GM12878 (cell line): ENCODE data around the gene CALR. TPM values are rescaled to one million over a fixed set of nuclear protein-coding genes. Genes with fewer than 3 reads are reported as not detected.

Experiments
- CBFB ChIP-seq: IDR thresholded peaks from 2 replicates; pipeline ENCODE4 v1.6.1; 2016; ENCODE audit warnings: antibody characterized with exemption, low read depth
- CHD4 ChIP-seq: fragments of 200-600 bp; sonication (generic); IDR thresholded peaks from 2 replicates; pipeline ENCODE4 v1.6.1; 2016; ENCODE audit warnings: mild to moderate bottlenecking
- JUNB ChIP-seq: IDR thresholded peaks from 2 replicates; pipeline ENCODE4 v1.6.1; 2016; ENCODE audit warnings: antibody characterized with exemption, mild to moderate bottlenecking
- MTA3 ChIP-seq: IDR thresholded peaks from 2 replicates; pipeline ENCODE4 v1.6.1; 2012; ENCODE audit warnings: low read length, inconsistent platforms, borderline replicate concordance
- PAX5 ChIP-seq: IDR thresholded peaks from 2 replicates; pipeline ENCODE4 v1.6.1; 2011; ENCODE audit warnings: low read depth, low read length, borderline replicate concordance
- RAD51 ChIP-seq: fragments of 450-650 bp; IDR thresholded peaks from 2 replicates; pipeline ENCODE4 v1.6.1; 2016; ENCODE audit warnings: moderate library complexity, mild to moderate bottlenecking, inconsistent platforms
- RCOR1 ChIP-seq: conservative IDR thresholded peaks from 2 replicates; pipeline ENCODE4 v1.6.1; 2012; ENCODE audit warnings: low read depth, low read length, improper control_type of control experiment
- SP1 ChIP-seq: IDR thresholded peaks from one replicate; pipeline ENCODE4 v1.6.1; 2011; ENCODE audit warnings: low read depth, low read length
- STAT1 ChIP-seq: fragments of 450-650 bp; conservative IDR thresholded peaks from 2 replicates; pipeline ENCODE4 v1.6.1; 2014; ENCODE audit warnings: antibody characterized with exemption, mild to moderate bottlenecking
- SUZ12 ChIP-seq: fragments of 200-600 bp; sonication (generic); IDR thresholded peaks from one replicate; pipeline ENCODE4 v1.6.1; 2018; ENCODE audit warnings: antibody characterized with exemption, mild to moderate bottlenecking; ENCODE audit not compliant: unreplicated experiment
- TCF3 ChIP-seq: IDR thresholded peaks from 2 replicates; pipeline ENCODE4 v1.6.1; 2012; ENCODE audit warnings: low read depth, mild to moderate bottlenecking, low read length, borderline replicate concordance; ENCODE audit not compliant: insufficient read depth
- polyA plus RNA-seq, 11 experiments: library from polyadenylated mRNA; depleted of rRNA in 4 of 11; unstranded in 6 of 11; stranded (reverse) in 5 of 11; fragments of >200 nt; fragmentation: Nextera tagmentation in 4 of 11; fragmentation: Illumina TruSeq in 1 of 11; extraction: Ambion mirVana in 4 of 11; extraction: Trizol in 1 of 11; gene quantifications; 1 replicate in 1 of 11; 2 replicates in 10 of 11; pipeline versions ENCODE4 v1.2.1 to v1.2.3, GENCODE V29; 2011 to 2016; ENCODE audit warnings: inconsistent platforms in 2 of 11, missing spikeins in 2 of 11, low read depth in 1 of 11
- total RNA-seq, 4 experiments: library from RNA; depleted of rRNA in 3 of 4; stranded (reverse); fragments of >200 nt in 3 of 4; fragmentation: Illumina TruSeq in 1 of 4; extraction: Trizol in 1 of 4; gene quantifications; 2 replicates each; pipeline versions ENCODE4 v1.2.1 to v1.2.3, GENCODE V29; 2013 to 2021
- TF ChIP-seq, protein P1 (sequence below): IDR thresholded peaks from 2 replicates; pipeline ENCODE4 v1.6.1; 2011; ENCODE audit warnings: mild to moderate bottlenecking, low read depth, low read length, moderate library complexity; ENCODE audit not compliant: insufficient replicate concordance
- TF ChIP-seq, protein P2 (sequence below): IDR thresholded peaks from 2 replicates; pipeline ENCODE4 v1.6.1; 2011; ENCODE audit warnings: borderline replicate concordance, low read depth, mild to moderate bottlenecking, moderate library complexity, low read length; ENCODE audit not compliant: insufficient read depth, poor library complexity, severe bottlenecking
- TF ChIP-seq, protein P3 (sequence below): fragments of 450-650 bp; IDR thresholded peaks from 2 replicates; pipeline ENCODE4 v1.6.1; 2017; ENCODE audit warnings: low read depth, mild to moderate bottlenecking, moderate library complexity
- TF ChIP-seq, protein P4 (sequence below): fragments of 450-650 bp; IDR thresholded peaks from 2 replicates; pipeline ENCODE4 v1.6.1; 2016; ENCODE audit warnings: mild to moderate bottlenecking
- TF ChIP-seq, protein P5 (sequence below): IDR thresholded peaks from 2 replicates; pipeline ENCODE4 v1.6.1; 2011; ENCODE audit warnings: borderline replicate concordance, low read depth, mild to moderate bottlenecking, moderate library complexity, mixed read lengths, low read length; ENCODE audit not compliant: insufficient read depth; ENCODE audit errors: extremely low read length
- TF ChIP-seq, protein P6 (sequence below): fragments of 450-650 bp; IDR thresholded peaks from 2 replicates; pipeline ENCODE4 v1.6.1; 2014; ENCODE audit warnings: mild to moderate bottlenecking
- TF ChIP-seq, protein P7 (sequence below): fragments of 450-650 bp; IDR thresholded peaks from 2 replicates; pipeline ENCODE4 v1.6.1; 2018; ENCODE audit warnings: mild to moderate bottlenecking, low read depth, moderate library complexity; ENCODE audit not compliant: partially characterized antibody

Gene CALR
- total and polyA plus RNA-seq, 10 of the 15 experiments (the other 5 are each of a cell fraction or from before 2014, with no cell fraction given) = 202 to 1,451 (median 749) TPM

DNA sequence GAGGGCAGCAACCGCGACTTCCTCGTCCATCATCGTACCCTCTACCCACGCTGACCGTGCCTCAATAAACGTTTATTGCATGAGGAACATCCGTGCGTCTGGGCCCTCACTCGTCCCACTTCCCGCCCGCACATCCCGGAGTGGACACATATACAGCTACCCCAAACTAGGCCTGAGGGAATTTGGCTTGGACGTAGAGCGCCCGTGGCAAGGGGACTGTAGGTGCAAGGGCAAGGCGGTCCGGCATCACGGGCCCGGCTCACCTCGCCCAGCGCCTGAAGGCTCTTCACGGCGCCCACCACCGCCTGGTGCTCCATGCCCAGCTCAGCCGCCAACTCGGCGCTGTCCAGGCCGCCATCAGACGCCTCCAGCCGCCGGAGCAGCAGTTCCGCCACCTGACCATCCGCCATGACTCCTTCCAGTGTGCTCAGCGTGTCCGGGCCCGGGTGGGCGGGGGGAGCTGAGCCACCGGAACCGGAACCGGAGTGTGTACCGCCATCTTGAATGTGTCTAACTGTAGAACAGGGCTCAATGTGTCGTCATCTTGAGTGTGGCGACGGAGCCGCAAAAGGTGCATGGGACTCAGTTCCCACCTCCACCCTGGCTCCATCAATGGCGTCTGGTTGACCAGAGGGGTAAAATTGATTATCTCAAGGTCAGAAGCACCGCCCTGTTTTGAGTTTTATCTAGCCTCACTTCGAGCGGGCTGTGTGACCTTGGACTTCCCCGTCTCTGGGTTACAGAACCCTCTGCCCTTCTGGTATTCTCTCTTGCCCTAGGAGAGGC lies 4.9 kb upstream of the CALR start, which contains the start of gene FARSA (continued):
- TF ChIP-seq, protein P1, sequence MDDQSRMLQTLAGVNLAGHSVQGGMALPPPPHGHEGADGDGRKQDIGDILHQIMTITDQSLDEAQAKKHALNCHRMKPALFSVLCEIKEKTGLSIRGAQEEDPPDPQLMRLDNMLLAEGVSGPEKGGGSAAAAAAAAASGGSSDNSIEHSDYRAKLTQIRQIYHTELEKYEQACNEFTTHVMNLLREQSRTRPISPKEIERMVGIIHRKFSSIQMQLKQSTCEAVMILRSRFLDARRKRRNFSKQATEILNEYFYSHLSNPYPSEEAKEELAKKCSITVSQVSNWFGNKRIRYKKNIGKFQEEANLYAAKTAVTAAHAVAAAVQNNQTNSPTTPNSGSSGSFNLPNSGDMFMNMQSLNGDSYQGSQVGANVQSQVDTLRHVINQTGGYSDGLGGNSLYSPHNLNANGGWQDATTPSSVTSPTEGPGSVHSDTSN = no peak
- TF ChIP-seq PAX5 (peak; percentile 55; the same call in 1 of the 2 replicates), MTA3 (no peak), TCF3 (0 out of 2 replicates have a peak, but pooled peaks have one; percentile 22), JUNB (no peak), RCOR1 (0 out of 2 replicates have a peak, but pooled peaks have one; percentile 78), STAT1 (no peak), RAD51 (0 out of 2 replicates have a peak, but pooled peaks have one; percentile 37), CHD4 (no peak), CBFB (peak; percentile 14; the same call in 1 of the 2 replicates), SUZ12 (no peak), SP1 (peak; percentile 45)
- TF ChIP-seq, protein P2, sequence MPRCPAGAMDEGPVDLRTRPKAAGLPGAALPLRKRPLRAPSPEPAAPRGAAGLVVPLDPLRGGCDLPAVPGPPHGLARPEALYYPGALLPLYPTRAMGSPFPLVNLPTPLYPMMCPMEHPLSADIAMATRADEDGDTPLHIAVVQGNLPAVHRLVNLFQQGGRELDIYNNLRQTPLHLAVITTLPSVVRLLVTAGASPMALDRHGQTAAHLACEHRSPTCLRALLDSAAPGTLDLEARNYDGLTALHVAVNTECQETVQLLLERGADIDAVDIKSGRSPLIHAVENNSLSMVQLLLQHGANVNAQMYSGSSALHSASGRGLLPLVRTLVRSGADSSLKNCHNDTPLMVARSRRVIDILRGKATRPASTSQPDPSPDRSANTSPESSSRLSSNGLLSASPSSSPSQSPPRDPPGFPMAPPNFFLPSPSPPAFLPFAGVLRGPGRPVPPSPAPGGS = no peak
- TF ChIP-seq, protein P3, sequence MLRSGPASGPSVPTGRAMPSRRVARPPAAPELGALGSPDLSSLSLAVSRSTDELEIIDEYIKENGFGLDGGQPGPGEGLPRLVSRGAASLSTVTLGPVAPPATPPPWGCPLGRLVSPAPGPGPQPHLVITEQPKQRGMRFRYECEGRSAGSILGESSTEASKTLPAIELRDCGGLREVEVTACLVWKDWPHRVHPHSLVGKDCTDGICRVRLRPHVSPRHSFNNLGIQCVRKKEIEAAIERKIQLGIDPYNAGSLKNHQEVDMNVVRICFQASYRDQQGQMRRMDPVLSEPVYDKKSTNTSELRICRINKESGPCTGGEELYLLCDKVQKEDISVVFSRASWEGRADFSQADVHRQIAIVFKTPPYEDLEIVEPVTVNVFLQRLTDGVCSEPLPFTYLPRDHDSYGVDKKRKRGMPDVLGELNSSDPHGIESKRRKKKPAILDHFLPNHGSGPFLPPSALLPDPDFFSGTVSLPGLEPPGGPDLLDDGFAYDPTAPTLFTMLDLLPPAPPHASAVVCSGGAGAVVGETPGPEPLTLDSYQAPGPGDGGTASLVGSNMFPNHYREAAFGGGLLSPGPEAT = peak; percentile 58; the same call in 1 of the 2 replicates
- TF ChIP-seq, protein P4, sequence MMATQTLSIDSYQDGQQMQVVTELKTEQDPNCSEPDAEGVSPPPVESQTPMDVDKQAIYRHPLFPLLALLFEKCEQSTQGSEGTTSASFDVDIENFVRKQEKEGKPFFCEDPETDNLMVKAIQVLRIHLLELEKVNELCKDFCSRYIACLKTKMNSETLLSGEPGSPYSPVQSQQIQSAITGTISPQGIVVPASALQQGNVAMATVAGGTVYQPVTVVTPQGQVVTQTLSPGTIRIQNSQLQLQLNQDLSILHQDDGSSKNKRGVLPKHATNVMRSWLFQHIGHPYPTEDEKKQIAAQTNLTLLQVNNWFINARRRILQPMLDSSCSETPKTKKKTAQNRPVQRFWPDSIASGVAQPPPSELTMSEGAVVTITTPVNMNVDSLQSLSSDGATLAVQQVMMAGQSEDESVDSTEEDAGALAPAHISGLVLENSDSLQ = peak; percentile 53
- TF ChIP-seq, protein P5, sequence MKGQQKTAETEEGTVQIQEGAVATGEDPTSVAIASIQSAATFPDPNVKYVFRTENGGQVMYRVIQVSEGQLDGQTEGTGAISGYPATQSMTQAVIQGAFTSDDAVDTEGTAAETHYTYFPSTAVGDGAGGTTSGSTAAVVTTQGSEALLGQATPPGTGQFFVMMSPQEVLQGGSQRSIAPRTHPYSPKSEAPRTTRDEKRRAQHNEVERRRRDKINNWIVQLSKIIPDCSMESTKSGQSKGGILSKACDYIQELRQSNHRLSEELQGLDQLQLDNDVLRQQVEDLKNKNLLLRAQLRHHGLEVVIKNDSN = peak; percentile 57
- TF ChIP-seq, protein P6, sequence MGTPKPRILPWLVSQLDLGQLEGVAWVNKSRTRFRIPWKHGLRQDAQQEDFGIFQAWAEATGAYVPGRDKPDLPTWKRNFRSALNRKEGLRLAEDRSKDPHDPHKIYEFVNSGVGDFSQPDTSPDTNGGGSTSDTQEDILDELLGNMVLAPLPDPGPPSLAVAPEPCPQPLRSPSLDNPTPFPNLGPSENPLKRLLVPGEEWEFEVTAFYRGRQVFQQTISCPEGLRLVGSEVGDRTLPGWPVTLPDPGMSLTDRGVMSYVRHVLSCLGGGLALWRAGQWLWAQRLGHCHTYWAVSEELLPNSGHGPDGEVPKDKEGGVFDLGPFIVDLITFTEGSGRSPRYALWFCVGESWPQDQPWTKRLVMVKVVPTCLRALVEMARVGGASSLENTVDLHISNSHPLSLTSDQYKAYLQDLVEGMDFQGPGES = no peak
- TF ChIP-seq, protein P7, sequence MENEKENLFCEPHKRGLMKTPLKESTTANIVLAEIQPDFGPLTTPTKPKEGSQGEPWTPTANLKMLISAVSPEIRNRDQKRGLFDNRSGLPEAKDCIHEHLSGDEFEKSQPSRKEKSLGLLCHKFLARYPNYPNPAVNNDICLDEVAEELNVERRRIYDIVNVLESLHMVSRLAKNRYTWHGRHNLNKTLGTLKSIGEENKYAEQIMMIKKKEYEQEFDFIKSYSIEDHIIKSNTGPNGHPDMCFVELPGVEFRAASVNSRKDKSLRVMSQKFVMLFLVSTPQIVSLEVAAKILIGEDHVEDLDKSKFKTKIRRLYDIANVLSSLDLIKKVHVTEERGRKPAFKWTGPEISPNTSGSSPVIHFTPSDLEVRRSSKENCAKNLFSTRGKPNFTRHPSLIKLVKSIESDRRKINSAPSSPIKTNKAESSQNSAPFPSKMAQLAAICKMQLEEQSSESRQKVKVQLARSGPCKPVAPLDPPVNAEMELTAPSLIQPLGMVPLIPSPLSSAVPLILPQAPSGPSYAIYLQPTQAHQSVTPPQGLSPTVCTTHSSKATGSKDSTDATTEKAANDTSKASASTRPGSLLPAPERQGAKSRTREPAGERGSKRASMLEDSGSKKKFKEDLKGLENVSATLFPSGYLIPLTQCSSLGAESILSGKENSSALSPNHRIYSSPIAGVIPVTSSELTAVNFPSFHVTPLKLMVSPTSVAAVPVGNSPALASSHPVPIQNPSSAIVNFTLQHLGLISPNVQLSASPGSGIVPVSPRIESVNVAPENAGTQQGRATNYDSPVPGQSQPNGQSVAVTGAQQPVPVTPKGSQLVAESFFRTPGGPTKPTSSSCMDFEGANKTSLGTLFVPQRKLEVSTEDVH = no peak
